ENCODE data around the gene ALDH1L1. TPM values are rescaled to one million over a fixed set of nuclear protein-coding genes. Genes with fewer than 3 reads are reported as not detected.

The ALDH1L1 gene
- total RNA-seq, 1 experiment from 2014 or later: 0.41 TPM

- no peak for DNase-seq
- TF ChIP-seq CTCF (IDR thresholded peaks at IDR 0.05; ENCODE audit: insufficient read depth in 1 of 2, low read depth in 1 of 2, low read length in 1 of 2, severe bottlenecking in 1 of 2, unreplicated experiment in 1 of 2): no peak
- H3K4me1 ChIP-seq: no peaks in the 10 kb centered on the region
- no peaks in the 10 kb centered on the region; the same call in 1 of the 2 replicates for H3K9me3 ChIP-seq
- intact Hi-C loops (cut with micrococcal nuclease; ENCODE audit: unreplicated experiment): no loop called here
- POLR2A ChIA-PET: no interaction called here
- H3K36me3 ChIP-seq (ENCODE audit: control insufficient read depth, insufficient read depth, low read length): no peaks in the 10 kb centered on the region
- no peaks in the 10 kb centered on the region for H3K36me3 Mint-ChIP-seq (ENCODE audit: insufficient read depth, unreplicated experiment)
- H3K27ac Mint-ChIP-seq (ENCODE audit: unreplicated experiment): no peak overlapping the region
- H3K27me3 ChIP-seq (replicated peaks; ENCODE audit: control insufficient read depth, insufficient read depth, low read length): no peaks in the 10 kb centered on the region
- peaks cover 3% of the 10 kb centered on the region for H3K27me3 Mint-ChIP-seq (ENCODE audit: insufficient read depth, unreplicated experiment)
- no TSS peak for BruUV-seq (replicated peaks)
- peaks cover 9% of the 10 kb centered on the region for H3K9me3 Mint-ChIP-seq (ENCODE audit: unreplicated experiment)
- CTCF ChIA-PET: no interaction called here
- no peak overlapping the region for H3K4me3 Mint-ChIP-seq (ENCODE audit: unreplicated experiment)
- no peaks in the 10 kb centered on the region for H3K4me1 Mint-ChIP-seq (ENCODE audit: low read depth, unreplicated experiment)
- H3K4me3 ChIP-seq (ENCODE audit: low read depth, low read length): no peak overlapping the region
Observed at GRCh38 chr3:126155280-126155640, 25.1 kb downstream of the ALDH1L1 start.

- H3K27me3 ChIP-seq (replicated peaks; ENCODE audit: control insufficient read depth, insufficient read depth, low read length): no peaks in the 10 kb centered on the region
- Mint-ChIP-seq H3K4me3 (ENCODE audit: unreplicated experiment) (no peak overlapping the region), H3K36me3 (ENCODE audit: insufficient read depth, unreplicated experiment) (no peaks in the 10 kb centered on the region), H3K27ac (ENCODE audit: unreplicated experiment) (no peak overlapping the region), H3K27me3 (ENCODE audit: insufficient read depth, unreplicated experiment) (peaks cover 3% of the 10 kb centered on the region), H3K4me1 (ENCODE audit: low read depth, unreplicated experiment) (no peaks in the 10 kb centered on the region), H3K9me3 (ENCODE audit: unreplicated experiment) (peaks cover 9% of the 10 kb centered on the region)
- ChIA-PET POLR2A (no interaction called here), CTCF (no interaction called here)
- intact Hi-C loops (cut with micrococcal nuclease; ENCODE audit: unreplicated experiment): no loop called here
- no peak for TF ChIP-seq CTCF (IDR thresholded peaks at IDR 0.05; ENCODE audit: insufficient read depth in 1 of 2, low read depth in 1 of 2, low read length in 1 of 2, severe bottlenecking in 1 of 2, unreplicated experiment in 1 of 2)
- H3K36me3 ChIP-seq (ENCODE audit: control insufficient read depth, insufficient read depth, low read length): no peaks in the 10 kb centered on the region
- H3K4me1 ChIP-seq: no peaks in the 10 kb centered on the region
- no peak overlapping the region for H3K4me3 ChIP-seq (ENCODE audit: low read depth, low read length)
- DNase-seq: no peak
- H3K9me3 ChIP-seq: no peaks in the 10 kb centered on the region; the same call in 1 of the 2 replicates
- no TSS peak for BruUV-seq (replicated peaks)
Observed at GRCh38 chr3:126154391-126155279, 25.8 kb downstream of the ALDH1L1 start.

- H3K4me1 ChIP-seq: no peaks in the 10 kb centered on the region
- peaks cover 9% of the 10 kb centered on the region for H3K9me3 Mint-ChIP-seq (ENCODE audit: unreplicated experiment)
- no peaks in the 10 kb centered on the region for H3K36me3 ChIP-seq (ENCODE audit: control insufficient read depth, insufficient read depth, low read length)
- peaks cover 3% of the 10 kb centered on the region for H3K27me3 Mint-ChIP-seq (ENCODE audit: insufficient read depth, unreplicated experiment)
- no TSS peak for BruUV-seq (replicated peaks)
- H3K27ac Mint-ChIP-seq (ENCODE audit: unreplicated experiment): no peak overlapping the region
- H3K4me3 Mint-ChIP-seq (ENCODE audit: unreplicated experiment): no peak overlapping the region
- intact Hi-C loops (cut with micrococcal nuclease; ENCODE audit: unreplicated experiment): no loop called here
- no peaks in the 10 kb centered on the region for H3K36me3 Mint-ChIP-seq (ENCODE audit: insufficient read depth, unreplicated experiment)
- H3K4me3 ChIP-seq (ENCODE audit: low read depth, low read length): no peak overlapping the region
- H3K4me1 Mint-ChIP-seq (ENCODE audit: low read depth, unreplicated experiment): no peaks in the 10 kb centered on the region
- TF ChIP-seq CTCF (IDR thresholded peaks at IDR 0.05; ENCODE audit: insufficient read depth in 1 of 2, low read depth in 1 of 2, low read length in 1 of 2, severe bottlenecking in 1 of 2, unreplicated experiment in 1 of 2): no peak
- H3K27me3 ChIP-seq (replicated peaks; ENCODE audit: control insufficient read depth, insufficient read depth, low read length): no peaks in the 10 kb centered on the region
- ChIA-PET CTCF (no interaction called here), POLR2A (no interaction called here)
- H3K9me3 ChIP-seq: no peaks in the 10 kb centered on the region; the same call in 1 of the 2 replicates
- no peak for DNase-seq
Observed at GRCh38 chr3:126153695-126154360, 26.6 kb downstream of the ALDH1L1 start.

Measured in Caco-2 (cell line).